Stimulated activated CD4-positive, alpha-beta T cell treated with anti-CD3 and anti-CD28 coated beads, Interleukin-15, amount 100 ng/mL, for 1 hour (primary cell): Measurements from ENCODE around the gene HGS.
"Not testable (repeated sequence)": the region's sequence is repeated elsewhere in the genome, so short reads cannot be mapped to it uniquely, and the experiment has no call there.

Experiments
- DNase-seq, 2 donors: peaks; one replicate each; pipeline ENCODE4 v3.0.0-alpha.2; 2020; ENCODE audit warnings: low read depth in 1 of 2, low spot score in 1 of 2

The HGS gene

DNA sequence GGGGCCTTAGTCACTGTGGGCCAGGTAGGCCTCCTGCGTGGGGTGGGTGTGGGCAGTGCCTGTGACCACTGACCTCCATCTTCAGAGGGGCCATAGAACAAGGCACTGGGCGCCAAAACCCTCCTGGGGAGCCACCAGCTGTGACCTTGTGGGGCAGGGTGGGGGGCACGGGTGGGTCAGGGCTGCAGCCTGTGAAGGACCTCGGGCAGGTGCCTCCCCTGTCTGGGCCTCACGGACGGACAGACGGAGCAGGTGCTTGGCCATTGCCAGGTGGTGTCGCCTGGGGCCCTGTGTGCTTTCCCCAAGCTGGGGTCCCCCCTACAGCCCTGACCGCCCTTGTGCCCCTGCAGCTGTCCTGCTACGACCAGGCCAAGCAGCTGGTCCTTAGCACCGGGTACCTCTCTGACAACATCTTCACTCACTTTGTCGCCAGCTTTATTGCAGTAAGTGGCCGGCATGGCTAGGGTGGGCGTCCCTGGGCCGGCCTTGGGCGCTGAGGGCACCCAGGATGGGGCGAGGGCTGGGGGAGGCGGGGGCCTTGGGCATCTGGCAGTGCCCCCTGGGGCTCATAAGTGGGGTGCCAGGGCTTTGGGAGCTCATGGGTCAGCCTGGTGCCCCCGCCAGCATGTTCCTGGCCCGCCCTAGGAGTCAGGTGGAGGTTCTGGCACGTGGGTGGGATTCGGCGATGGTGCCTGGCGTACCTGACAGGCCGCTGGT is 33.4 kb downstream of the HGS start:
- DNase-seq, result no peak

- DNase-seq, result no peak
Measured at GRCh38 chr17:81717766-81718089, 33.9 kb downstream of the HGS start.

DNA sequence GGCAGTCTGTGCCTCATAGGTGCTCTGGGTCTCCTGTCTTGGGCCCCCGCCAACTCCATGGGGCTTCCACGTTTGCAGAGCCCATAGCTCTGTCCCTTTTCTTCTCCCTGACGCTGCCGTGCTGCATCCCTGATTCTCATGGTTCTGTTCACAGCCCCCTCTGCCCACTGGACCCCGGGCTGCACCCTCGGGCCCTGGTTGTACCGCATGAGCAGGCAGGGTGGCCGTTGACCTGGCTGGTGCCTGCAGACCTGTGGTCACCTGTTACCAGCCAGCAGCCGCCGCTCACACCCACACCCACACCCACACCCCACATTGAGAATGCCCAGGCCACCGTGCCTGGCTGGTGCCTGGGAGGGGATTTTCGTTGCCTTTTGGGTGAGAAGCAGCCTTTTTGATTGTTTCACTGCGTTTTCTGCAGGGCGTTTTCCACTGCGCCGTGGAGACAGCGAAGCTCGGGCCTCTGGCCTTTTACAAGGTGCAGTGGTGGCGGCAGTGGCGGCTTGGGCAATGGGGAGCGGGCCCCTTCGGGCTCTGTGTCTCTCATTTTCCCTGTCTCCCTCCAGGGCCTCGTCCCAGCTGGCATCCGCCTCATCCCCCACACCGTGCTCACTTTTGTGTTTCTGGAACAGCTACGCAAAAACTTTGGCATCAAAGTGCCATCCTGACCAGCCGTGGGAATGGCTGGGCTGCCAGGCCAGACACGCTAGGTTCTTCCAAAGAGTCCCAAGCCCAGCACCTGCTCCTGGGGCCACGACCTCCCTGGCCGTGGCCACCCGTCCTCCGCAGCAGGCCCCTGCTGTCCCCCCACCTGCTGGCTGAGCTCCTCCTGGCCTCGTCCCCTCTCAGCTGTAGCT is 35.8 kb downstream of the HGS start:
- no peak for DNase-seq

DNA sequence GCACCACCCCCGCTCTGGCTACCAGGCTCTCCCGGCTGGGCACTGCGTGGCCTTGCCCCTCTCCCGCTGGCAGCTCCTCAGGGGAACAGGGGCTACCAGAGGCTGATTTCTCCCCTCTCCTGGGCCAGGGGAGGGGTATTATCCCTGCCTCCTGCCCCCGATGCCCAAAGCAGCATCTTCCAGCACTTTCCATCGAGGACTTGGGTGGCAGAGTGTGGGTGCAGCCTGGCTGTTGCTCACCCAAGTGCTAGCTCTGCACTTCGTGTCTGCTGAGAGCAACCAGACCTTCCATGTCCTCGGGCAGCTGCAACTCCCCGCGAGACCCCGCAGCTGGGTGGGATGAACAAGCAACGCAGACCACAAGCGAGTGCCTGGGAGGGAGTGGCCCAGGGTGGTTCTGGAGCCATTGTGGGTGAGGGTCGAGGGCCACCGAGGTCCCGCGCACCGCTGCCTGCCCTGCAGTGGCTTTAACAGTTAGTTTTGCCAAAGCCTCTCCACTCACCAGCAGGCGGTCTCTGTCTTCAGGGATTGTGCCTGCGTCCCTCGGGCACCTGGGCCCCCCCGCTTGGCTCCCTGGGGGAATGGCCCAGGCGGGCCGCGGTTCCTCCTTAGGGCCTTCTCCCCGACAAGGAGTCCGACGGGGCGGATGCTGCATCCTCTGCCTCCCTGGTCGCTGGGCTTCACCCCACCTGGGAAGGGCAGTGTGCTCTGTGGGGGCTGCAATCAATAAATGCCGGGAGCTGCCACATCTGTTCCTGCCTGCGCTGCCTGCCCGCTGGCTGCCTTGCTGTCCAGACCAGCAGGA is 36.7 kb downstream of the HGS start:
- DNase-seq, result no peak

DNA sequence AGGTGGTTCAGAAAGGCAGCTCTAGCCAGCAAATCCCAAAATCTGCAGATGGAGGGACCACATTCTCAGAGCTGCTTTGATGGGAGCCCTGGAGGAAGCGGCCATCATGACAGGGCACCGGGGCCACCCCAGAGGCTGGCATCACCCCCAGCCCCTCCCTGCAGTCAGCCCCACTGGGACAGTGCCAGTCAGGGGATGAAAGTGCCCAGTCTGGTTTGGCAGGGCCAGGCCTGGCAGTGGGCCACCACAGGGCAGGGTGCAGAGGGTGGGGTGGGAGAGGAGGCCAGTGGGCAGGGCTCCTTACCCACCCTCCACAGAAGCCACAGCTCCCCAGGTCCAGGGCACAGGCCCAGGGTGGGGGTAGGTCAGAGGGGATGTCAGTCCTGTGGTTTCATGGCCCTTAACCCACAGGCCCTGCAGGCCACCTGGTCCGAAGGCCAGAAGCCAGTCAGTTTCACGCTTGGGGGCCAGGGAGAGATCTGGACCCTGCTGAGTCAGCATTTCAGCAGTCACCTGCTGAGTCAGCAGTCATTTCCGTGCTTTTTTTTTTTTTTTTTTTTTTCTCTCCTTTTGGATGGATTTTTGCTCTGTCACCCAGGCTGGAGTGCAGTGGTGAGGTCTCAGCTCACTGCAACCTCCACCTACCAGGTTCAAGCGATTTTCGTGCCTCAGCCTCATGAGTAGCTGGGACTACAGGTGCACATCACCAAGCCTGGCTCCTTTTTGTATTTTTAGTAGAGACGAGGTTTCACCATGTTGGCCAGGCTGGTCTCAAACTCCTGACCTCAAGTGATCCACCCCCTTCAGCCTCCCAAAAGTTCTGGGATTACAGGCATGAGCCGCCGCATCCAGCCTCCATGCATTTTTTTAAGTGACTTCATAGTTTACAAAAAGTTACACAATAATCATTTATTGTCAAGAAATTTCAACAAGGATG is 38.6 kb downstream of the HGS start:
- DNase-seq, result no peak

DNA sequence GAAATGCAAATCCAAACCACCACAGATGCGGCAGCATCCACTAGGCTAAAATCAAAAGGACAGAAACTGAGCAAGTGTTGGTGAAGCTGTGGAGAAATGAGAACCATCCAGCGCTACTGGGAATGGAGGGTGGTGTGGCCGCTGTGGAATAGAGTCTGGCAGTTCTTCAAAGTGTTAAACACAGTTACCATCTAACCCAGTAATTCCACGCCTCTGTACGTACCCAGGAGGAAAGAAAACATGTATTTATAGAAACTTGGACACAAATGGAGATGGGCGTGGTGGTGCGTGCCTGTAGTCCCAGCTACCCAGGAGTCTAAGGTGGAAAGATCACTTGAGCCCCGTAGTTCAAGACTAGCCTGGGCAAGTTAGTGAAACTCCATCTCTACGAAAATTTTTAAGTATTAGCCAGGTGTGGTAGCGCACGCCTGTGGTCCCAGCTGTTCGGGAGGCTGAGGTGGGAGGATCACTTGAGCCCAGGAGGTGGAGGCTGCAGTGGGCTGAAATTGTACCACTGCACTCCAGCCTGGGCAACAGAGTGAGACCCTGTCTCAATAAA is 39.9 kb downstream of the HGS start:
- no peak for DNase-seq

DNA sequence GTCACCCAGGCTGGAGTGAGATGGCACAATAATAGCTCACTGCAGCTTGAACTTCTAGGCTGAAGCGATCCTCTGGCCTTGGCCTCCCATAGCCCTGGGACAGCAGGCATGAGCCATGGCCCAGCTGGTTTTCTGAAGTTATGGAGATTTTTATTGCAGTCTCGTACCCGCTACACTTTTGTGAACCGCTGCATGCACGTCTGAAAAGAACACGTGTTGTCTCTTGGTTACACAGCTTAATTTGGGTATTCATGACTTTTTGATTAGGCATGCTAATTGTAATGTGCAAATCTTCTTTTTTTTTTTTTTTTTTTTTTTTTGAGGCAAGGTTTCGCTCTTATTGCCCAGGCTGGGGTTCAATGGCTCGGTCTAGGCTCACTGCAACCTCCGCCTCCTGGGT is 41.6 kb downstream of the HGS start:
- DNase-seq, result no peak

DNA sequence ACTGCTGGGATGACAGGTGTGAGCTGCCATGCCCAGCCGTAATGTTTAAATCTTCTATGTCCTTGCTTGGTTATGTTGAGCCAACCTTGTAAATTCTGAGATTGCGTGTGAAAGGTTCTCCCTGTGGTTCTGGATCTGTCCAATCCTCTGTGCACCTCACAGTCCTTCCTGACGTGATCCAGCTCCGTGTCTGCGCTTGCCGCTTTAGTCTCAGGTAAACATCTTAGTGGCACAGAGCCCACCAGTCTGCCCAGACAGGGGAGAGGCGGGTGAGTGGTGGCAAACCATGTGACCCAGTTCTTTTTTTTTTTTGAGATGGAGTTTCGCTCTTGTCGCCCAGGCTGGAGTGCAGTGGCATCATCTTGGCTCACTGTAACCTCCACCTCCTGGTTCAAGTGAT is 42.2 kb downstream of the HGS start:
- DNase-seq, result no peak

GRCh38 chr17:81727324-81728031 is 43.7 kb downstream of the HGS start:
- no peak for DNase-seq

GRCh38 chr17:81733507-81734404 is 49.9 kb downstream of the HGS start:
- DNase-seq, result peak in 1 of 2 donors; percentile 55

GRCh38 chr17:81734405-81735263 is 50.8 kb downstream of the HGS start:
- no peak for DNase-seq

- DNase-seq, result no peak
Measured at GRCh38 chr17:81735264-81736102, 51.7 kb downstream of the HGS start.

DNA sequence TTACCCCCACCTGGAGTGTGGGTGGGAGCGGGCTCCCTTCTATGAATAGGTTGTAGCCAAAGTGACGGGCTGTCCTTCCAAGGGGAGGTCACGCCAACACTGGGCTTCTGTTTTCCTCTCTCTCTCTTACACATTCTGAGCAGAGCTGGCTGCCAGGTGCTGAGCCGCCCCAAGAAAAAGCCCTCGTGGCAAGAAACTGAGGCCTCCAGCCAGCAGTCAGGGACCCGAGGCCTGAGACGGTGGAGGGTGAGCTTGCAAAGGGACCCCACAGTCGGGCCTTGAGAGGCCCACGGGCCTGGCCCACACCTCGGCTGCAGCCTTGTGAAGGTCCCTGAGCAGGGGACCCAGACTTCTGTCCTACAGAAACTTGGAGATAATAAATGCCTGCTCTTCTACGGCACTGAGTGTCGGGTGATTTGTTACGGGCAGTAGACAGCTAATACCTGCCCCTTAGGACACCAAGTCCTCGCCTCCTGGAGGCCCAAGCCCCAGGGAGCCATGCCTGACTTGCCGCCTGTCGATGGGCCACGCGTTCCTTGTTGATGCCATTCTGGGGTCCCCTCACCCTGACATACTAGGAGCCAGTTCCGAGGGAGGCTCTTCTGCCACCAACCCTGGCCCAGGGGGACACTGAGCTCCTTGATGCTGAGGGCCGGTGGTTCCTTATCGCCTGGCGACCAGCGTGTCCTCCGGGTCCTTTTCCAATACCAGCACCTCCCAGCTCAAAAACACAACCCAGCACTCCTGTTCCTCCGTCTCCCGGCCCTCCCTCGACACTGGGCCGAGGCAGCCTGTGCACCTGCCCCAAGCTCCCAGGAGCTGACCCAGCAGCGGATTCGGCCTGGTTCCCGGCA is 54.4 kb downstream of the HGS start:
- no peak for DNase-seq

DNA sequence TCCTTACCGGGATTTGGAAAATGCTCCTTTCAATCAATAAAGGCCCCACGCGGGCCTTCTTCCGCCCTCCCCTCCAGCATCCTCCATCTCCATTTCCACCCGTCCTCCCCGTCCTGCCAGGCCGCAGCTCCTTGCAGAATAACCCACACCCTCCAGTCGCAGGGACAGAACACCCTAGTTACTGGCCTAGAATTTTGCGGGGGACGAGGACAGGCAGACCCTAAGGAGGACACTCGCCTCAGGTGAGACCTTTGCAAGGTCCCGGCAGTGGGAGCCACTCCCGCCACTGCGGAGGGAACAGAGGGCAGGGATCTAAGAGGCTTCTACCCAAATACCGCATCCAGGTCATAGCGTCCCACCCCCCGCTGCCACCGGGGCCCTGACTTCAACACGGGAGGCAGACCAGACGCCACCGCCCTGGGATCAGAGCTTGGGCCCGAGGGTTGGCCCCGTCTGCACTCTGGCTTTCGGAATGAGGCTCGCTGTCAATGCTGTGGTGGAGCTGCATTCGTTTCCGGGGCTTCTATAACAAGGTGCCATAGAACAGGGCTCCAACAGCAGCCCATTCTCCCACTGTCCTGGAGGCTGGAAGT is 55.1 kb downstream of the HGS start:
- no peak for DNase-seq

DNA sequence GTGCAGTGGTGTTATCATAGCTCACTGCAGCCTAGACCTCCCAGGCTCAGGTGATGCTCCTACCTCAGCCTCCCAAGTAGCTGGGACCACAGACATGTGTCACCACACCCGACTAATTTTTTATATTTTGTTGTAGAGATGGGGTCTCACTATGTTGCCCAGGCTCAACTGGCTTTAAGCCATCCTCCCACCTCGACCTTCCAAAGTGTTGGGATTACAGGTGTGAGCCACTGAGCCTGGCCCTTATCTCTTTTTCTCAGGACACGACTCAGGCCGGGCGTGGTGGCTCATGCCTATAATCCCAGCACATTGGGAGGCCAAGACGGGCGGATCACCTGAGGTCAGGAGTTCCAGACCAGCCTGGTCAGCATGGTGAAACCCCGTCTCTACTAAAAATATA is 55.8 kb downstream of the HGS start:
- DNase-seq, result not testable (repeated sequence)
